ENCODE results near the gene HSBP1. TPM values are rescaled to one million over a fixed set of nuclear protein-coding genes. Genes with fewer than 3 reads are reported as not detected.

The HSBP1 gene
- total and polyA plus RNA-seq, 2 of the 13 experiments (the other 11 are each of a cell fraction or from before 2014, with no cell fraction given) = 249 to 292 TPM

DNA sequence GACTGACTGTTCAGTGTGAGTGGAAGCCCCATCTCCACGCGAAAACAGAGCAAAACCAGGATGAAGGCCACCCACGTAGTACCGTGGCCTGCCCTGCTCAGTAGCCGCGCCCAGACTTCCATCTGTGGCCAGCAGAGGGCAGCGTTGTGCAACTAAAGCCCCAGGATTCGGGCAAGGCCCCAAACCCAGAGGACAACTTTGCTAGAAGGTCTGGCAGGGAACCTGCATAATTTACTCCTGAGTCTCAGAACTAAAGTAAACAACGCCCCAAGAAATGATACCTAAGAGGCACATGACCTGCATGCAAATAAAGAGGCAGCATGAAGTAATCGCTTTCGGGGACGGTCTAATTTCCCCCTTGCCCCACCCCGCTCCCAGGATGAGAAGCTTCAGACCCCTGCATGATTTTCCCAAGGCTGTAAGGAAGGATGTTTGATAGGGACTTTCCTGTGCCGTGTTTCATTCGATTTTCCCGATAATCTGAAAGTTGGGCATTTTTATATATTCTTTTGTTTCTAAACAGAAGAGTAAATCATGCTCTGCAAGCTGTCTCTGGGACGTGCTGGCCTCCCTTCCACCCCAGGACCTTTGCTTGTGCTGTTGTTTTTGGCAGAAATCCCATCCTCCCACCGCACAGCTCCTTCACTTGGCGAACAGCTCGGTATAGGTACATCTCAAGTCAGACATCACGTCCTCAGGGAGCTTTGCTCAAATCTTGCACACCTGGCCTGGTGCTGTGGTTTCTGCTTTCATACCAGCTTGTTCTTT is 18.6 kb downstream of the HSBP1 start (continued):
- TF ChIP-seq SMC3 (IDR thresholded peaks at IDR 0.05; ENCODE audit: low read length) (peak; percentile 83), MED13 (CRISPR knock-in tag; IDR thresholded peaks at IDR 0.05) (no peak), TCF7 (IDR thresholded peaks at IDR 0.05; ENCODE audit: low read depth) (no peak), ARHGAP35 (CRISPR knock-in tag; IDR thresholded peaks at IDR 0.05; ENCODE audit: borderline replicate concordance) (no peak), SMAD3 (CRISPR knock-in tag; IDR thresholded peaks at IDR 0.05) (no peak; the same call in 1 of the 2 replicates), ZNF253 (CRISPR knock-in tag; IDR thresholded peaks at IDR 0.05; ENCODE audit: borderline replicate concordance) (no peak), ZNF7 (CRISPR knock-in tag; IDR thresholded peaks at IDR 0.05) (no peak), ATF1 (CRISPR knock-in tag; IDR thresholded peaks at IDR 0.05) (no peak), KLF11 (CRISPR knock-in tag; IDR thresholded peaks at IDR 0.05) (no peak), FOXO1 (CRISPR knock-in tag; IDR thresholded peaks at IDR 0.05) (0 out of 2 replicates have a peak, but pooled peaks have one; percentile 9), MED8 (CRISPR knock-in tag; IDR thresholded peaks at IDR 0.05; ENCODE audit: insufficient replicate concordance) (no peak), RNF2 (conservative IDR thresholded peaks at IDR 0.05; ENCODE audit: low read depth) (no peak), AKAP8 (CRISPR knock-in tag; IDR thresholded peaks at IDR 0.05) (no peak), ZNF879 (CRISPR knock-in tag; IDR thresholded peaks at IDR 0.05) (no peak), ADNP (CRISPR knock-in tag; IDR thresholded peaks at IDR 0.05) (no peak), SRF (IDR thresholded peaks at IDR 0.05; ENCODE audit: low read depth, low read length) (no peak), NBN (conservative IDR thresholded peaks at IDR 0.05) (no peak), POLR2A (IDR thresholded peaks at IDR 0.05; ENCODE audit: insufficient read depth in 1 of 2, low read depth in 2 of 2, low read length in 2 of 2) (no peak)
- TF ChIP-seq, protein P1, sequence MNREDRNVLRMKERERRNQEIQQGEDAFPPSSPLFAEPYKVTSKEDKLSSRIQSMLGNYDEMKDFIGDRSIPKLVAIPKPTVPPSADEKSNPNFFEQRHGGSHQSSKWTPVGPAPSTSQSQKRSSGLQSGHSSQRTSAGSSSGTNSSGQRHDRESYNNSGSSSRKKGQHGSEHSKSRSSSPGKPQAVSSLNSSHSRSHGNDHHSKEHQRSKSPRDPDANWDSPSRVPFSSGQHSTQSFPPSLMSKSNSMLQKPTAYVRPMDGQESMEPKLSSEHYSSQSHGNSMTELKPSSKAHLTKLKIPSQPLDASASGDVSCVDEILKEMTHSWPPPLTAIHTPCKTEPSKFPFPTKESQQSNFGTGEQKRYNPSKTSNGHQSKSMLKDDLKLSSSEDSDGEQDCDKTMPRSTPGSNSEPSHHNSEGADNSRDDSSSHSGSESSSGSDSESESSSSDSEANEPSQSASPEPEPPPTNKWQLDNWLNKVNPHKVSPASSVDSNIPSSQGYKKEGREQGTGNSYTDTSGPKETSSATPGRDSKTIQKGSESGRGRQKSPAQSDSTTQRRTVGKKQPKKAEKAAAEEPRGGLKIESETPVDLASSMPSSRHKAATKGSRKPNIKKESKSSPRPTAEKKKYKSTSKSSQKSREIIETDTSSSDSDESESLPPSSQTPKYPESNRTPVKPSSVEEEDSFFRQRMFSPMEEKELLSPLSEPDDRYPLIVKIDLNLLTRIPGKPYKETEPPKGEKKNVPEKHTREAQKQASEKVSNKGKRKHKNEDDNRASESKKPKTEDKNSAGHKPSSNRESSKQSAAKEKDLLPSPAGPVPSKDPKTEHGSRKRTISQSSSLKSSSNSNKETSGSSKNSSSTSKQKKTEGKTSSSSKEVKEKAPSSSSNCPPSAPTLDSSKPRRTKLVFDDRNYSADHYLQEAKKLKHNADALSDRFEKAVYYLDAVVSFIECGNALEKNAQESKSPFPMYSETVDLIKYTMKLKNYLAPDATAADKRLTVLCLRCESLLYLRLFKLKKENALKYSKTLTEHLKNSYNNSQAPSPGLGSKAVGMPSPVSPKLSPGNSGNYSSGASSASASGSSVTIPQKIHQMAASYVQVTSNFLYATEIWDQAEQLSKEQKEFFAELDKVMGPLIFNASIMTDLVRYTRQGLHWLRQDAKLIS (CRISPR knock-in tag; IDR thresholded peaks at IDR 0.05) = no peak
- TF ChIP-seq, protein P2, sequence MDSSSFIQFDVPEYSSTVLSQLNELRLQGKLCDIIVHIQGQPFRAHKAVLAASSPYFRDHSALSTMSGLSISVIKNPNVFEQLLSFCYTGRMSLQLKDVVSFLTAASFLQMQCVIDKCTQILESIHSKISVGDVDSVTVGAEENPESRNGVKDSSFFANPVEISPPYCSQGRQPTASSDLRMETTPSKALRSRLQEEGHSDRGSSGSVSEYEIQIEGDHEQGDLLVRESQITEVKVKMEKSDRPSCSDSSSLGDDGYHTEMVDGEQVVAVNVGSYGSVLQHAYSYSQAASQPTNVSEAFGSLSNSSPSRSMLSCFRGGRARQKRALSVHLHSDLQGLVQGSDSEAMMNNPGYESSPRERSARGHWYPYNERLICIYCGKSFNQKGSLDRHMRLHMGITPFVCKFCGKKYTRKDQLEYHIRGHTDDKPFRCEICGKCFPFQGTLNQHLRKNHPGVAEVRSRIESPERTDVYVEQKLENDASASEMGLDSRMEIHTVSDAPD (CRISPR knock-in tag; IDR thresholded peaks at IDR 0.05) = no peak
- TF ChIP-seq, protein P3, sequence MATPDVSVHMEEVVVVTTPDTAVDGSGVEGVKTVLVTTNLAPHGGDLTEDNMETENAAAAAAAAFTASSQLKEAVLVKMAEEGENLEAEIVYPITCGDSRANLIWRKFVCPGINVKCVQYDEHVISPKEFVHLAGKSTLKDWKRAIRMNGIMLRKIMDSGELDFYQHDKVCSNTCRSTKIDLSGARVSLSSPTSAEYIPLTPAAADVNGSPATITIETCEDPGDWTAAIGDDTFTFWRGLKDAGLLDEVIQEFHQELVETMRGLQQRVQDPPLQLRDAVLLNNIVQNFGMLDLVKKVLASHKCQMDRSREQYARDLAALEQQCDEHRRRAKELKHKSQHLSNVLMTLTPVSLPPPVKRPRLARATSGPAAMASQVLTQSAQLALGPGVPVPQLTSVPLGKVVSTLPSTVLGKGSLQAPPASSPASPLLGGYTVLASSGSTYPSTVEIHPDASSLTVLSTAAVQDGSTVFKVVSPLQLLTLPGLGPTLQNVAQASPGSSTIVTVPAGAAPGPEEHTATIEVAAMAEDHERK (CRISPR knock-in tag; IDR thresholded peaks at IDR 0.05; ENCODE audit: low read depth) = no peak
- TF ChIP-seq, protein P4, sequence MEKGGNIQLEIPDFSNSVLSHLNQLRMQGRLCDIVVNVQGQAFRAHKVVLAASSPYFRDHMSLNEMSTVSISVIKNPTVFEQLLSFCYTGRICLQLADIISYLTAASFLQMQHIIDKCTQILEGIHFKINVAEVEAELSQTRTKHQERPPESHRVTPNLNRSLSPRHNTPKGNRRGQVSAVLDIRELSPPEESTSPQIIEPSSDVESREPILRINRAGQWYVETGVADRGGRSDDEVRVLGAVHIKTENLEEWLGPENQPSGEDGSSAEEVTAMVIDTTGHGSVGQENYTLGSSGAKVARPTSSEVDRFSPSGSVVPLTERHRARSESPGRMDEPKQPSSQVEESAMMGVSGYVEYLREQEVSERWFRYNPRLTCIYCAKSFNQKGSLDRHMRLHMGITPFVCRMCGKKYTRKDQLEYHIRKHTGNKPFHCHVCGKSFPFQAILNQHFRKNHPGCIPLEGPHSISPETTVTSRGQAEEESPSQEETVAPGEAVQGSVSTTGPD (CRISPR knock-in tag; IDR thresholded peaks at IDR 0.05) = no peak
